ENCODE measurements around the gene C11orf52.

The C11orf52 gene

DNA sequence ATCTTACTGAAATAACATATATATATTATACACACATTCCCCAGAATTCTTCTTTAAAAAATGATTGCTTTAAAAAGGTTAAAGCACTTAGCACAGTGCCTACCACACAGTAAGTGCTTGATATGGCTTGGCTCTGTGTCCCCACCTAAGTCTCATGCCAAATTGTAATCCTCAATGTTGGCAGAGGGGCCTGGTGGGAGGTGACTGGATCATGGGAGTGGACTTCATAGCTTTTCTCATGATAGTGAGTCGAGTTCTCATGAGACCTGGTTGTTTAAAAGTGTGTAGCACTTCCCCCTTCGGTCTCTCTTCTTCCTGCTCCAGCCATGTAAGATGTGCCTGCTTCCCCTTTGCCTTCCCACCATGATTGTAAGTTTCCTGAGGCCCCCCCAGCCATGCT is 13.3 kb upstream of the C11orf52 start:
- Histone ChIP-seq H3K4me1 (ENCODE audit: insufficient read depth, low read length) (no peaks in the 10 kb centered on the region), H3K9me3 (ENCODE audit: low read length) (no peaks in the 10 kb centered on the region), H2AFZ (ENCODE audit: low read depth, low read length) (no peak overlapping the region), H3K36me3 (ENCODE audit: insufficient read depth, low read length) (no peaks in the 10 kb centered on the region), H3K27me3 (ENCODE audit: insufficient read depth, low read length) (no peaks in the 10 kb centered on the region), H3K4me3 (ENCODE audit: low read length) (no peak overlapping the region)

DNA sequence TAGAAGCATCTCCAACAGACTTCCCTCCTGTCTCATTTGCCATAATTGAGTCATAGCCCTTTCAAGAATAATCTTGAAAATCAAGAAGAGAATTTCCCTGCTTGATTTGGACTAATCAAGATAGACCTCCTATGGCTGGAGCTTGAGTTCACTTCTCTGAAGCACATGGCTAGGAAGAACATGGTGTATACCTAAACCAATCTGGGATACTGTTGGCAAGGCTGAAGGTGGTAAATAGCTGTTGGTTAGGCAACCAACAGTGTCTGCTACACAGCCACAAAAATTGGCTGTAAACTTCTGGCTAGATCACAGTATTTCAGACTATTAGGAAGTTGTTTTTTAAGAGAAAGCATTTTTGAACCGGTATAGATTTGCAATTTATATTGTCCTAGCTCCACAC is 12.0 kb upstream of the C11orf52 start:
- Histone ChIP-seq H3K4me3 (ENCODE audit: low read length) (no peak overlapping the region), H2AFZ (ENCODE audit: low read depth, low read length) (no peak overlapping the region), H3K36me3 (ENCODE audit: insufficient read depth, low read length) (no peaks in the 10 kb centered on the region), H3K27me3 (ENCODE audit: insufficient read depth, low read length) (no peaks in the 10 kb centered on the region), H3K4me1 (ENCODE audit: insufficient read depth, low read length) (peaks cover 2% of the 10 kb centered on the region), H3K9me3 (ENCODE audit: low read length) (no peaks in the 10 kb centered on the region)

DNA sequence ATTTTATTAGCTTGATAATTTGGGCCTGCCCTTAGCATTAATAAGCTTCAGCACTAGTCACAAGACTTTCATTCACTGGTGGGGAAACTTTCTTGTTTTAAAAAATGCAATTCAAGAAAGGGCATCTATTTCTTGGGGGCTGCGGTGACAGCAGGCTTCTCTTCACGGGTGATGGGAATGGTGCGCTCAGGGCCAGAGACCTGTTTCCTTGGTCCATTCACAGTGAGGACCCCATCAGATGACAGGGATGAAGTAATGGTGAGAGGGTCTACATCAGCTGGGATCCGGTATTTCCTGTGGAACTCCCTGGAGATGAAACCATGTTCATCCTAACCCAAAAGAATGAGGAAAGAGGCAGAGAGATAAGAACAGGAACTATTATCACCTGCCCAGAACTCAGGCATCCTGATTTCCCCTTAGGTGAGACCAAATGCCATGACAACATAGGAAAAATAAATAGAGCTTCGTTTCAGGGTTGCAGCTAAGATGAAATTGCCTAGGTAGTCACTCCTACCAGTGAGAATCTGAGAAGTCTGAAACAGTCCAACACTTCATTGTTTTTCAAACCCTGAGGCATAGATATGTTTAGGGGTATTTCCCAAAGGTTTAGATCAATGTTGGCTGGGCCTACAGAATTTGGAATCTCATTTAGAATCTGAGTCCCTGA is 9.9 kb upstream of the C11orf52 start:
- Histone ChIP-seq H3K9me3 (ENCODE audit: low read length) (no peaks in the 10 kb centered on the region), H3K4me1 (ENCODE audit: insufficient read depth, low read length) (peaks cover 9% of the 10 kb centered on the region), H3K4me3 (ENCODE audit: low read length) (no peak overlapping the region), H3K36me3 (ENCODE audit: insufficient read depth, low read length) (no peaks in the 10 kb centered on the region), H3K27me3 (ENCODE audit: insufficient read depth, low read length) (no peaks in the 10 kb centered on the region), H2AFZ (ENCODE audit: low read depth, low read length) (no peak overlapping the region)

DNA sequence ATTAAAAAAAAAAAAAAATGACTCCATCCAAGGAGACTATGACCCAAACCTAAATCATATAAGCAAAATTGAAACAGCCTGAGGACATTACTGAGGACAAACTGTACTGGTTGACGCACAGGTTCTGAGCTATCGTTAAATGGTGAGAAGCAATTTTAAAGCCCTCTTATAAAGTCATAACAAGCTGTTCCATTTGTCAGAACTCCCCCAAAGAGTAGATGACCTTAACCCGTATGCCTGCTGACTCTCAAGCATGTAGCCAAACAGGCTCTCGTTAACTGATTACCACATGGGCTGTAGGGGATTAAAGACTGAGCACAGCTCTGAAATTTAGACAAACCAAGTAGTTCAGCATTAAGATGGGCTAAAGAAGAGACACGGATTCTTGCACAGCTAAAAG is 9.3 kb upstream of the C11orf52 start:
- H2AFZ ChIP-seq (ENCODE audit: low read depth, low read length), result no peak overlapping the region
- H3K4me3 ChIP-seq (ENCODE audit: low read length), result no peak overlapping the region

DNA sequence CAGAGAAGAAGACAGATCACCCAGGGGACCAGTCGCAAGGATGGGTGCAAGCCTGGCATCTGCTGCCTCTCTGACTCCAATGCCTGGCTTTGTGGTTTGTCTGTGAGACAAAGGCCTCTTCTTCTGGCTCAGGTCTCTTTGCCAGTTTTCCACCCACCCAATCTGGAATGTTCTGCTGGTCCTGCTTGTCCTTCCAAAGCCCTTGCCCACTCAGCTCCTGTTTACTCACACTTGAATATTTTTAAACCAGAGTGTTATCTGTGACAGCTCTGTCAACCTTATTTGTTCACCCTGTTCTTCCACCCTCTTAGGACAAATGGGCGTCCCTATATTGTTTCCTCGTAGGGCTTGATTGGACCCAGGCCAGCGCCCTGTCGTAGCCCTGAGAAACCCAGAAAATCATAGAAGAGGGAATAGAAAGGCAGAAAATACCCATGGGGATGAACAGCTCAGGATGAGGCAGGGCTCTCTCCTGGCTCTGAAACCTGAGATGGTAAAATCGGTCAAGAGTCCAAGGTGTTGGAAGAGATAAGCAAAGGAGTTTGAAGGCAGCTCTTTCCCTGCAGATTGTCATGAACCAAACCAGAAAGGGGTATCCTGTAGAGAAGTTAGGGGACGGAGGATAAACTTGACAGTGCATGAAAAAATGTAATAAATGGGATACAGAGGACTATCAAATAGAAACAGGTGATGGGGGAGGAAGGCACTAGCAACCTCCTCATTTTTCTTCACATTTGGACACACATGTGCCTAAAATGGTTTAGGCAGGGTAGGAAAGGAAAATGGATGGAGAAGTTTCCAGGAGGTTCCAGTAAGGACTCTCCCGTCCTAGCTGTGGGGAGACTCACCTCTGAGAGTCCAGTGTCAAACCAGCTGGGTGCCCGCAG is 7.8 kb upstream of the C11orf52 start:
- no peak overlapping the region for H2AFZ ChIP-seq (ENCODE audit: low read depth, low read length)
- peaks cover 9% of the 10 kb centered on the region for H3K4me1 ChIP-seq (ENCODE audit: insufficient read depth, low read length)
- H3K27me3 ChIP-seq (ENCODE audit: insufficient read depth, low read length), result no peaks in the 10 kb centered on the region
- no peaks in the 10 kb centered on the region for H3K36me3 ChIP-seq (ENCODE audit: insufficient read depth, low read length)
- H3K9me3 ChIP-seq (ENCODE audit: low read length), result no peaks in the 10 kb centered on the region
- H3K4me3 ChIP-seq (ENCODE audit: low read length), result no peak overlapping the region

More for the DNA sequence above, 9.3 kb upstream of the C11orf52 start:
- H3K9me3 ChIP-seq (ENCODE audit: low read length), result no peaks in the 10 kb centered on the region
- no peaks in the 10 kb centered on the region for H3K36me3 ChIP-seq (ENCODE audit: insufficient read depth, low read length)
- peaks cover 9% of the 10 kb centered on the region for H3K4me1 ChIP-seq (ENCODE audit: insufficient read depth, low read length)
- no peaks in the 10 kb centered on the region for H3K27me3 ChIP-seq (ENCODE audit: insufficient read depth, low read length)

DNA sequence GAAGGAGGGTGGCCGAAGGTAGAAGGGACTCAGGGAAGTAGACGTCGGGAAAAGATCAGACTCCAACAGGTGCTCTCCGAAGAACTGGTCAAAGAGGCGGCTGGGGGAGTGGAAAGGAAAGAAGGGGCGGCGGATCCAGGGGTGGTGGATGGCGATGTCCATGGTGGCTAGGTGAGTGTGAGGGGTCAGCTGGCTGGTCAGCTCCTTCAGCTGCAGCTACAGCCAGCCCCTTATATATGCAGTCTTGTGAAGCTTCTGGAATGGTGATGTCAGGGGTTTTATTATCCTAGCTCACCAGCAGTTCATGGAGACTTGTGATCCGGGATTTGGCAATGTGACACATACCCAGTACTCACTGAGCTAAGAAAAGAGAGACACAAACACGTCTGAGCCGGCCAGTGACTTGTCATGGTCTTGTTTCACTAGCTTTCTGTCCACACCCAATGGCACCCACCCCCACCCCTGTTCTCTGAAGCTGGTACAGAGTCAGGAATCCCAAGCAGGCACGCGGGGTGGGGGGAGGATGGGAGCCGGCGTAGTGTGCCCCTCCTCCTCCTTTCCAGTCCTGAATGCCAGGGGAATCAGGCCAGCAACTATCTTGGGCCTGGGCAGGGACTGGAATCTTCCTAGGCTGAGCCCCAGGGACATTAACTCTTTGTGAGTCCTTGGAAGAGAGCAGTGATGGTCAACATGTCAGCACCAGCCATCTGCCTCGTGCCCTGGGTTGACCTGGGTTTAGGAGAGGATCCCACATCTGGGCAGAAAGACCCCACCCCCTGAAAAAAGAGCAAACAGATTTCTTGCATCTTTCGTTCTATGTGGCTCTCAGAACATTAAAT is 6.9 kb upstream of the C11orf52 start, which contains the start of gene CRYAB:
TSS of gene CRYAB (minus strand) at position 208 of the 839 bp plus-strand sequence. CDS start at position 162, 46 bp downstream.
- Histone ChIP-seq H3K27me3 (ENCODE audit: insufficient read depth, low read length) (no peaks in the 10 kb centered on the region), H3K36me3 (ENCODE audit: insufficient read depth, low read length) (no peaks in the 10 kb centered on the region), H3K9me3 (ENCODE audit: low read length) (no peaks in the 10 kb centered on the region), H3K4me1 (ENCODE audit: insufficient read depth, low read length) (peaks cover 9% of the 10 kb centered on the region), H3K4me3 (ENCODE audit: low read length) (no peak within 1 kb of the TSS), H2AFZ (ENCODE audit: low read depth, low read length) (no peak within 1 kb of the TSS)

DNA sequence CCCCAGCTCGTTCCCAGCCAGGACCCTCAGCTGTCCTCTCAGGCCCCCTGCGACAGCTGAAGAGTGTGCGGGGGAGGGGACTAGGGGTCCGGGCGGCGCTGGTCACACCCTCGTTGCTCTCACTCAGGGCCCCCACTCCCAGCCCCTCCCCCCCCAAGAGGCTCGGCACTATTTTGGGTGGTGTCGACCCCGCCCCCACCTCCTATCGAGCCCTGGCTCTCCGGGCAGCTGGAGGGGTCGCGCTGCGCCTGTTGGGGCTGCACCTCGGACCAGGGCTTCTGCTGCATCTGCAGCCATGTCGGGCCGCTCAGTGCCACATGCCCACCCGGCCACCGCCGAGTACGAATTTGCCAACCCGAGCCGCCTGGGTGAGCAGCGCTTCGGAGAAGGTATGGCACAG is 6.2 kb upstream of the C11orf52 start, which contains the start of gene HSPB2:
TSS of gene HSPB2 (plus strand) at position 200 of the 400 bp plus-strand sequence. CDS start at position 296, 96 bp downstream.
- no peak within 1 kb of the TSS for H3K4me3 ChIP-seq (ENCODE audit: low read length)
- H3K36me3 ChIP-seq (ENCODE audit: insufficient read depth, low read length), result no peaks in the 10 kb centered on the region
- H3K9me3 ChIP-seq (ENCODE audit: low read length), result no peaks in the 10 kb centered on the region
- H3K4me1 ChIP-seq (ENCODE audit: insufficient read depth, low read length), result peaks cover 9% of the 10 kb centered on the region
- H3K27me3 ChIP-seq (ENCODE audit: insufficient read depth, low read length), result no peaks in the 10 kb centered on the region
- no peak within 1 kb of the TSS for H2AFZ ChIP-seq (ENCODE audit: low read depth, low read length)

DNA sequence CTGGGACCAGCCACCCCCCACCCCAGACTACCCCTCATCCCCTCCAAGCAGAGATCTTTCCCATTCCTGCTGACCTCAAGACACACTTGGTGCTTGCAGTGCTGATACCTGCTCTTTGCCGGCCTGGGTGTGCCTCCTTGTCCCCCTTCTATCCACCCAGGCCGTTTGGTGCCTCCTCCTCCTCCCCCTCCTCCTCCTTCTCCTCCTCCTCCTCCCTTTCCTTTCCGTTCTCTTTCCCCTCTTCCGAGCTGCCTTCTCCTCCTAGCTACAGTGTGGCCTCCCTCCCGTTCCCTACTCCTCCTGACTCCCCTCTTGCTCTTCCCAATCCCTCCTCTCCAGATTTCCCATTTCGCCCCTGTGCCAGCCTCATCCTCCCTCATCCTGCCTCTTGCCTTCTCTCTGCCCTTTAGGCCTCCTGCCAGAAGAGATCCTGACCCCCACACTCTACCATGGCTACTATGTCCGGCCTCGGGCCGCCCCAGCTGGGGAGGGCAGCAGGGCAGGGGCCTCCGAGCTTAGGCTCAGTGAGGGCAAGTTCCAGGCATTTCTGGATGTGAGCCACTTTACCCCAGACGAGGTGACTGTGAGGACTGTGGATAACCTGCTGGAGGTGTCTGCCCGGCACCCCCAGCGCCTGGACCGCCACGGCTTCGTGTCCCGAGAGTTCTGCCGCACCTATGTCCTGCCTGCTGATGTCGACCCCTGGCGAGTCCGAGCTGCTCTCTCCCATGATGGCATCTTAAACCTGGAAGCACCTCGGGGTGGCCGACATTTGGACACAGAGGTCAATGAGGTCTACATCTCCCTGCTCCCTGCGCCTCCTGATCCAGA is 5.5 kb upstream of the C11orf52 start:
- no peaks in the 10 kb centered on the region for H3K9me3 ChIP-seq (ENCODE audit: low read length)
- no peak overlapping the region for H3K4me3 ChIP-seq (ENCODE audit: low read length)
- no peaks in the 10 kb centered on the region for H3K36me3 ChIP-seq (ENCODE audit: insufficient read depth, low read length)
- no peaks in the 10 kb centered on the region for H3K27me3 ChIP-seq (ENCODE audit: insufficient read depth, low read length)
- H2AFZ ChIP-seq (ENCODE audit: low read depth, low read length), result no peak overlapping the region
- H3K4me1 ChIP-seq (ENCODE audit: insufficient read depth, low read length), result peaks cover 9% of the 10 kb centered on the region

DNA sequence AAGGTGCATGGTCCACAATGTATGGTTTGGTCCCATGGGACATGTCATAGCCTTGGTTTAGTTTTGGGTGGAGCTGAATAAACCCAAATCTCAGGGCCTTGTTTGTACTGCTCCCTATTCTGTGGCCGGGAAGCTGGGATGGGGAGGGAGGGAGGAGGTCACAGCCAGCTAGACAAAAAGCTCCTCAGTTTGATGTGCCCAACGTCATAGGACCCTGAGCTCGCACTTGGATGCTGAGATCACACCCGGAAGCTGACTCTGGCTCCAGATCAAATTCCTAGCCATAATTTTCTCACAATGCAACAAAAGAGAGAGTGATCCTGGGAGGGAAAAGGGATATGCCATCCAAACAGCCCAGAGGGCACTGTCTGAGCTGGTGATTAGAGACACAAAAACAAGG is 4.7 kb upstream of the C11orf52 start:
- peaks cover 13% of the 10 kb centered on the region for H3K4me1 ChIP-seq (ENCODE audit: insufficient read depth, low read length)
- H3K27me3 ChIP-seq (ENCODE audit: insufficient read depth, low read length), result no peaks in the 10 kb centered on the region
- no peaks in the 10 kb centered on the region for H3K36me3 ChIP-seq (ENCODE audit: insufficient read depth, low read length)
- H3K4me3 ChIP-seq (ENCODE audit: low read length), result no peak overlapping the region
- H3K9me3 ChIP-seq (ENCODE audit: low read length), result no peaks in the 10 kb centered on the region
- no peak overlapping the region for H2AFZ ChIP-seq (ENCODE audit: low read depth, low read length)

DNA sequence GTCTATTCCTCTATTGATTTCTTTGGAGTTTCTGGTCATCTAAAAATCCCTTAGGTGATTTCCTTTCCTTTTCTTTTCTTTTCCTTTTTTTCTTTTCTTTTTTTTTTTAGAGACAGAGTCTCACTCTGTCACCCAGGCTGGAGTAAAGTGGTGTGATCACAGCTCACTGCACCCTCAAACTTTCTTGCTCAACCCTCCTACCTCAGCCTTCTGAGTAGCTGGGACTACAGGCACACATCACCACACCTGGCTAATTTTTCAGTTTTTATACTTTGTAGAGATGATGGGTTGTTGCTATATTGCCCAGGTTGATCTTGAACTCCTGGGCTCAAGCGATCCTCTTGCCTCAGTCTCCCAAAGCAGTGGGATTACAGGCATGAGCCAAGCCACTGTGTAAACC is 1.9 kb upstream of the C11orf52 start:
- Histone ChIP-seq H3K4me3 (ENCODE audit: low read length) (no peak overlapping the region), H3K27me3 (ENCODE audit: insufficient read depth, low read length) (no peaks in the 10 kb centered on the region), H2AFZ (ENCODE audit: low read depth, low read length) (no peak overlapping the region), H3K36me3 (ENCODE audit: insufficient read depth, low read length) (no peaks in the 10 kb centered on the region), H3K4me1 (ENCODE audit: insufficient read depth, low read length) (peaks cover 11% of the 10 kb centered on the region), H3K9me3 (ENCODE audit: low read length) (no peaks in the 10 kb centered on the region)

DNA sequence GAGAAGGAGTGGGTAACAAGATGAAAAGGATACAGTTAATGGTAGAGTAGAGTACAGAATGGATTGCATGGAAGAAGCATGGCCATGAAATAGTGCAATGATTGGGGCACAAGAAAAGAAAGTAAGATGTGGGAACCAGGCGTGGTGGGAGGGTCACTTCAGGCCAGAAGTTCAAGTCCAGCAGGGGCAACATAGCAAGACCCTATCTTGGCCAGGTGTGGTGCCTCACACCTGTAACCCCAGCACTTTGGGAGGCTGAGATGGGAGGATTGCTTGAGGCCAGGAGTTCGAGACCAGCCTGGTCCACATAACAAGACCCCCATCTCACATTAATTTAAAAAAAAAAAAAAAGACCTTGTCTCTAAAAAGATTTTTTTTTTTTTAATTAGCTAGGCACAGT is 1.4 kb upstream of the C11orf52 start:
- Histone ChIP-seq H3K4me1 (ENCODE audit: insufficient read depth, low read length) (peaks cover 5% of the 10 kb centered on the region), H2AFZ (ENCODE audit: low read depth, low read length) (no peak overlapping the region), H3K9me3 (ENCODE audit: low read length) (no peaks in the 10 kb centered on the region), H3K4me3 (ENCODE audit: low read length) (no peak overlapping the region), H3K27me3 (ENCODE audit: insufficient read depth, low read length) (no peaks in the 10 kb centered on the region), H3K36me3 (ENCODE audit: insufficient read depth, low read length) (no peaks in the 10 kb centered on the region)

DNA sequence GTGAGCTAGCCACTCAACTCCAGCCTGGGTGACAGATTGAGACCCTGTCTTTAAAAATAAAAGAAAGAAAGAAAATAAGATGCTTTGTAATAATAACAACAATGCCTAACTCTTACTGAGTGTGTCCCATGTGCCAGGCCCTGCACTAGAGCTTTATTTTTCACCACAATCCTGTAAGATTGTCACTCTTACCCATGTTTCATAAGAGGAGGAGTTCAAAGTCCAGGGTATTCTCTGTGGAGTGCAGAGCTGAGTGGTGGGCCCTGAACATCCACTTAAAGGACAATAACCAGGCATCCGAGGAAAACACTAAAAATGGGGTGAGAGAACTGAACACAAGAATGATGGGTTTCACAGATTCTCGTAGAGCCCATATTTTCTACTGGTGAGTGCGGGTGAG is 925 bp upstream of the C11orf52 start:
- peaks cover 5% of the 10 kb centered on the region for H3K4me1 ChIP-seq (ENCODE audit: insufficient read depth, low read length)

More for the DNA sequence above, 925 bp upstream of the C11orf52 start:
- Histone ChIP-seq H2AFZ (ENCODE audit: low read depth, low read length) (no peak overlapping the region), H3K27me3 (ENCODE audit: insufficient read depth, low read length) (no peaks in the 10 kb centered on the region), H3K9me3 (ENCODE audit: low read length) (no peaks in the 10 kb centered on the region), H3K4me3 (ENCODE audit: low read length) (no peak overlapping the region), H3K36me3 (ENCODE audit: insufficient read depth, low read length) (no peaks in the 10 kb centered on the region)

All from neuron (in vitro differentiated cells).